Measurements from ENCODE around the gene DRD2.

DRD2 gene

DNA sequence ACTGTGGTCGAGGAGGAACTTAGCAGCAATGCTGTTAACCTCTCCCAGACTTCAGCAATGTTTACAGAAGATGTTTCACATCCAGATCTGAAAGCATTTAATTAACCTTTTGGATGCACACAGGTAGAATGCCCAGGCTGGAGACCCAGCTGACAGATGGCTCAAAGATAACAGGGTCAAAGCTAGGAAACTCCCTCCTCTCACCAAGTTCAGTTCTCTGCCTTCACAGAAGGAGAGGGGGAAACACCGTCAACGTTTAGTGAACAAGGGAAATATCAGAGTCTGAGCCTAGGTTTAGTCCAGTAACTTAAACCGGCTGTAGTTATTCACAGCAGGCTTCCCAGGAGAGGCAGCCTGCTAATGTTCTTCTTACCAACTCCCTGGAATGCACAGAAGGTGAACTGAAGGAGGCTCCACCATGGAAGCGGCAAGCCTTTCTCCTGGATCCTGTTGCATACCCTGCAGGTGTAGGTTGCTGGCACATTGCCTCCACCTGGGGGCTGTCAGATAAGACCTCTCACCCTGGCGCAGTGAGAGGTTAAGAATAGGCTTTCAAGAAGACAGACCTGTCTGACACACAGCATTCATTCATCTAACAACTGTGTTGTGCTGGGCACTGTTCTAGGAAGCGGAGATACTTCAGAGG, 111.1 kb downstream of the DRD2 start:
- no peak for DNase-seq

DNA sequence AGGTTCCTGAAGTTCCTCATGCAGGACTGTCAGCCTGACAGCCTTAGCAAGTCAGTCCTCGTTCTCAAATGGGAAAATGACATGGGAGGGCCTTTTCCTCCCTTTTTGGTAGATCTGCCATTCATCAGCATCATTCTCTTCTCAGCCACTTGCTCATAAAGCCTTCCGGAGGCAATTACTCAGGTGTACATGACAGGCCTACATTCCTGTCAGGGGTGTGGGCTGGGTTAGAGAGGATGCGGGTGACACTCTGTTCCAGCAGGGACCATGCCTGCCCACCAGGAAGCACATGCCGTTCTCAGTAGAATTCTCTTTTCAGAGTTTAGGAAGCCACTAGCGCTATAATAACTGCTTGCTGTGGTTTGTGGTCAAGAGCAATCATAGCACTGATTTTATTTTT, 111.8 kb downstream of the DRD2 start:
- no peak for DNase-seq
